Adrenal gland (tissue), 5 donors: ENCODE data around the gene IRF8.

Experiments
- CTCF ChIP-seq, 6 experiments: fragments of 450-650 bp in 4 of 6; fragments of 200-600 bp in 2 of 6; sonication (generic) in 1 of 6; IDR thresholded peaks; 1 replicate in 5 of 6; 2 replicates in 1 of 6; pipeline versions ENCODE4 v1.5.1 to v1.8.0; 2016 to 2021; ENCODE audit warnings: antibody characterized with exemption in 6 of 6, mild to moderate bottlenecking in 2 of 6, moderate library complexity in 1 of 6
- POLR2A ChIP-seq, 2 donors: fragments of 450-650 bp; IDR thresholded peaks; one replicate each; pipeline ENCODE4 v1.6.1; 2017; ENCODE audit warnings: antibody characterized with exemption in 2 of 2, mild to moderate bottlenecking in 2 of 2, moderate library complexity in 1 of 2
- donor health status: DM: no; HTN: no; CAD: no.

- TF ChIP-seq CTCF (IDR thresholded peaks at IDR 0.05) (no peak), POLR2A (IDR thresholded peaks at IDR 0.05) (no peak)
These were observed 46.4 kb downstream of the IRF8 start for GRCh38 chr16:85945424-85945751.
